B cell (primary cell): ENCODE data around the gene PDLIM1. TPM values are rescaled to one million over a fixed set of nuclear protein-coding genes. Genes with fewer than 3 reads are reported as not detected.

Source experiments
- ATAC-seq: fragments of 200-7000 bp; cut with Tn5 transposase; one replicate; pipeline ENCODE4 v1.10.0; 2021; ENCODE audit warnings: low read depth, mild to moderate bottlenecking, moderate number of reproducible peaks, moderate library complexity
- CTCF ChIA-PET: fragments of 350-600 bp; sonication (Branson Sonifier 250); formaldehyde crosslinking; loops from one replicate; lab custom pipeline; 2021; ENCODE audit warnings: antibody characterized with exemption, inconsistent platforms; lab: Charles Lee
- POLR2A ChIA-PET: fragments of 350-600 bp; sonication (Branson Sonifier 250); formaldehyde crosslinking; loops from one replicate; lab custom pipeline; 2021; ENCODE audit warnings: antibody characterized with exemption; lab: Charles Lee
- DNase-seq: peaks from one replicate; pipeline ENCODE4 v3.0.0; 2013
- H2AFZ ChIP-seq: 2 replicates; pipeline ENCODE4 v1.6.1; 2012; ENCODE audit warnings: mild to moderate bottlenecking, low read depth, low read length; ENCODE audit not compliant: insufficient read depth, poor library complexity, severe bottlenecking
- H3K27ac ChIP-seq, 2 donors: 1 replicate in 1 of 2; 2 replicates in 1 of 2; pipeline ENCODE4 v1.5.1; 2012 to 2013; ENCODE audit warnings: low read length in 2 of 2, mild to moderate bottlenecking in 2 of 2, moderate library complexity in 1 of 2
- H3K27me3 ChIP-seq, 4 experiments: fragments of 200-600 bp in 1 of 4; sonication (generic) in 1 of 4; replicated peaks in 1 of 4; 1 replicate in 2 of 4; 2 replicates in 2 of 4; pipeline versions ENCODE4 v1.6.1 to v1.7.0; 2013 to 2016; ENCODE audit warnings: low read length in 3 of 4, mild to moderate bottlenecking in 2 of 4, mixed read lengths in 1 of 4, moderate library complexity in 1 of 4; ENCODE audit not compliant: insufficient read depth in 4 of 4, control insufficient read depth in 3 of 4; ENCODE audit errors: control extremely low read depth in 1 of 4
- H3K36me3 ChIP-seq, 2 experiments: replicated peaks in 1 of 2; 1 replicate in 1 of 2; 2 replicates in 1 of 2; pipeline versions ENCODE4 v1.6.1 to v1.7.1; 2013; ENCODE audit warnings: low read length in 1 of 2; ENCODE audit not compliant: insufficient read depth in 2 of 2, control insufficient read depth in 1 of 2; ENCODE audit errors: control extremely low read depth in 1 of 2, extremely low read depth in 1 of 2
- H3K4me1 ChIP-seq, 2 donors: fragments of 200-600 bp in 1 of 2; sonication (generic) in 1 of 2; 1 replicate in 1 of 2; 2 replicates in 1 of 2; pipeline versions ENCODE4 v1.5.1 to v1.6.1; 2013 to 2017; ENCODE audit warnings: low read length in 2 of 2; ENCODE audit not compliant: control insufficient read depth in 2 of 2, insufficient read depth in 2 of 2
- H3K4me2 ChIP-seq: replicated peaks from 2 replicates; pipeline ENCODE3; 2012; ENCODE audit warnings: mild to moderate bottlenecking, low read depth, low read length; ENCODE audit not compliant: poor library complexity, severe bottlenecking
- H3K4me3 ChIP-seq, 5 experiments: fragments of 200-600 bp in 1 of 5; sonication (generic) in 1 of 5; 1 replicate in 3 of 5; 2 replicates in 2 of 5; pipeline versions ENCODE4 v1.5.1 to v1.7.0; 2011 to 2016; ENCODE audit warnings: low read length in 4 of 5, mild to moderate bottlenecking in 4 of 5, low read depth in 2 of 5, control low read depth in 1 of 5, moderate library complexity in 1 of 5; ENCODE audit not compliant: insufficient read depth in 1 of 5; ENCODE audit errors: control extremely low read depth in 1 of 5, extremely low read depth in 1 of 5
- H3K79me2 ChIP-seq: fragments of 200-600 bp; sonication (generic); one replicate; pipeline ENCODE4 v1.6.0; 2016; ENCODE audit warnings: low read length; ENCODE audit not compliant: control insufficient read depth, insufficient read depth
- H3K9ac ChIP-seq: fragments of 200-600 bp; sonication (generic); 2 replicates; pipeline ENCODE4 v1.6.1; 2017; ENCODE audit warnings: mild to moderate bottlenecking, low read length, moderate library complexity
- H3K9me3 ChIP-seq, 3 donors: one replicate each; pipeline versions ENCODE4 v1.6.1 to v1.7.1; 2013; ENCODE audit warnings: low read length in 2 of 3; ENCODE audit not compliant: control insufficient read depth in 2 of 3, insufficient read depth in 1 of 3; ENCODE audit errors: control extremely low read depth in 1 of 3
- H4K20me1 ChIP-seq: 2 replicates; pipeline ENCODE4 v1.6.0; 2012; ENCODE audit warnings: mild to moderate bottlenecking, low read length; ENCODE audit not compliant: insufficient read depth, control insufficient read depth, poor library complexity, severe bottlenecking
- H3K27ac Mint-ChIP-seq: one replicate; pipeline ENCODE4 v1.8.0; 2021; ENCODE audit warnings: mixed read lengths
- H3K27me3 Mint-ChIP-seq: one replicate; pipeline ENCODE4 v1.8.0; 2021; ENCODE audit warnings: mixed read lengths
- H3K4me1 Mint-ChIP-seq: one replicate; pipeline ENCODE4 v1.8.0; 2021; ENCODE audit warnings: mixed read lengths
- H3K4me3 Mint-ChIP-seq: one replicate; pipeline ENCODE4 v1.8.0; 2021; ENCODE audit warnings: mixed read lengths
- H3K9me3 Mint-ChIP-seq: one replicate; pipeline ENCODE4 v1.8.0; 2022; ENCODE audit warnings: mixed read lengths; ENCODE audit not compliant: insufficient read depth
- CTCF ChIP-seq: fragments of 200-600 bp; IDR thresholded peaks from one replicate; pipeline ENCODE4 v1.8.0; 2022; ENCODE audit warnings: antibody characterized with exemption, mild to moderate bottlenecking
- EZH2 ChIP-seq: IDR thresholded peaks from 2 replicates; pipeline ENCODE4 v1.6.1; 2012; ENCODE audit warnings: borderline replicate concordance, low read depth, mild to moderate bottlenecking, moderate library complexity, low read length; ENCODE audit not compliant: insufficient read depth, poor library complexity, severe bottlenecking
- WGBS: methylation state at CpG from one replicate; pipeline ENCODE4 v1.1.5; 2013; ENCODE audit warnings: missing lambda C conversion rate; ENCODE audit not compliant: insufficient coverage; 5-methylcytosine and 5-hydroxymethylcytosine counted together
- intact Hi-C: fragments of 100-400 bp; cut with micrococcal nuclease; formaldehyde crosslinking; loops from one replicate; pipeline ENCODE4 v1.10.0; 2022
- polyA plus RNA-seq: library from polyadenylated mRNA; depleted of rRNA; stranded (reverse); fragments of >200 nt; gene quantifications from 2 replicates; pipeline ENCODE4 v1.2.3, GENCODE V29; 2012
- total RNA-seq, 2 donors: library from RNA; stranded (reverse); fragments of 120-200 nt in 1 of 2; gene quantifications; 1 replicate in 1 of 2; 2 replicates in 1 of 2; pipeline versions ENCODE4 v1.2.3 to v1.2.4, GENCODE V29; 2013 to 2022

PDLIM1 gene
- total and polyA plus RNA-seq, 2 donors (not counting 1 experiment from before 2014, with no cell fraction given): 123 to 135 TPM

GRCh38 chr10:95243318-95243617 lies 47.5 kb downstream of the PDLIM1 start:
- CTCF ChIA-PET: interaction anchor here (0.7 to 11.7 kb wide), 30 partner anchors 8 to 279 kb away, joined by 3 to 644 read pairs (median 4); partner anchors contain the start of gene PDLIM1
- TF ChIP-seq EZH2 (no peak), CTCF (peak; percentile 16)
- peaks cover 41% of the 10 kb centered on the region for H3K79me2 ChIP-seq
- POLR2A ChIA-PET: no interaction called here
- no peaks in the 10 kb centered on the region for H3K27me3 Mint-ChIP-seq
- intact Hi-C loops: no loop called here
- WGBS: 17% methylated on average over 1 of the region's 3 CpGs
- H3K4me1 Mint-ChIP-seq: peaks cover 28% of the 10 kb centered on the region
- no peak overlapping the region for H2AFZ ChIP-seq
- H3K9ac ChIP-seq: no peak overlapping the region
- peaks cover 11 to 80% of the 10 kb centered on the region in 2 experiments for H3K36me3 ChIP-seq
- H3K27me3 ChIP-seq: no peaks in the 10 kb centered on the region
- peaks cover 20% of the 10 kb centered on the region for H4K20me1 ChIP-seq
- peaks cover 4% of the 10 kb centered on the region for H3K9me3 Mint-ChIP-seq
- H3K4me3 Mint-ChIP-seq: no peak overlapping the region
- H3K27ac Mint-ChIP-seq: no peak overlapping the region
- ATAC-seq (no peak), DNase-seq (no peak)
- no peak overlapping the region for H3K4me2 ChIP-seq
- H3K27ac ChIP-seq: no peak overlapping the region
- no peaks in the 10 kb centered on the region for H3K9me3 ChIP-seq
- no peak overlapping the region for H3K4me3 ChIP-seq
- H3K4me1 ChIP-seq: peaks cover 7 to 14% of the 10 kb centered on the region in 2 donors

GRCh38 chr10:95242581-95243317 lies 48.1 kb downstream of the PDLIM1 start:
- peaks cover 20% of the 10 kb centered on the region for H4K20me1 ChIP-seq
- H3K4me2 ChIP-seq: no peak overlapping the region
- Mint-ChIP-seq H3K9me3 (peaks cover 4% of the 10 kb centered on the region), H3K4me1 (peaks cover 26% of the 10 kb centered on the region), H3K4me3 (no peak overlapping the region), H3K27ac (no peak overlapping the region), H3K27me3 (no peaks in the 10 kb centered on the region)
- ChIA-PET POLR2A (no interaction called here), CTCF (interaction anchor here (0.7 to 11.7 kb wide), 30 partner anchors 8 to 279 kb away, joined by 3 to 644 read pairs (median 4); partner anchors contain the start of gene PDLIM1)
- intact Hi-C loops: no loop called here
- no peaks in the 10 kb centered on the region for H3K9me3 ChIP-seq
- no peak overlapping the region for H3K27ac ChIP-seq
- peaks cover 11 to 83% of the 10 kb centered on the region in 2 experiments for H3K36me3 ChIP-seq
- no peak overlapping the region for H3K4me3 ChIP-seq
- H2AFZ ChIP-seq: no peak overlapping the region
- H3K4me1 ChIP-seq: peaks cover 7 to 14% of the 10 kb centered on the region in 2 donors
- peak; percentile 52 for TF ChIP-seq CTCF
- no peak for TF ChIP-seq EZH2
- no peak overlapping the region for H3K9ac ChIP-seq
- WGBS: 86% methylated on average over 3 of the region's 8 CpGs
- no peaks in the 10 kb centered on the region for H3K27me3 ChIP-seq
- peaks cover 41% of the 10 kb centered on the region for H3K79me2 ChIP-seq
- DNase-seq (peak; percentile 45), ATAC-seq (no peak)
